ENCODE results near the gene FAM83G. TPM values are rescaled to one million over a fixed set of nuclear protein-coding genes. Genes with fewer than 3 reads are reported as not detected.
A peak's percentile ranks its signal among the peaks of the same experiment; 100 is the strongest.
"Not testable (repeated sequence)": the region's sequence is repeated elsewhere in the genome, so short reads cannot be mapped to it uniquely, and the experiment has no call there.

FAM83G gene
- total RNA-seq: 11.2 TPM

GRCh38 chr17:19004421-19005136 lies at the start of gene FAM83G:
FAM83G (minus strand) TSS chr17:19004764; CDS start chr17:19004041, 723 bp downstream.
- DNase-seq (ENCODE audit: low spot score in 2 of 2): peak; percentile 71 to 92
- Histone ChIP-seq H3K4me1 (peaks cover 5 to 7% of the 10 kb centered on the region in 2 donors), H3K4me3 (peak within 1 kb of the TSS; percentile 62 to 86), H3K27ac (peak within 1 kb of the TSS; percentile 81 to 85), H3K27me3 (no peaks in the 10 kb centered on the region), H3K36me3 (no peaks in the 10 kb centered on the region), H3K9me3 (no peaks in the 10 kb centered on the region)
- intact Hi-C loops (cut with DNase I): loop anchor here (5.0 kb wide), 2 partner anchors 42 to 147 kb away; partner anchors contain the start of gene PRPSAP2
- no peak for TF ChIP-seq CTCF (IDR thresholded peaks at IDR 0.05)

GRCh38 chr17:19048826-19049225 lies 44.3 kb upstream of the FAM83G start:
- H3K27me3 ChIP-seq; intact Hi-C loops (cut with DNase I); DNase-seq (ENCODE audit: low spot score in 2 of 2): not testable (repeated sequence)

GRCh38 chr17:19047510-19047909 lies 42.9 kb upstream of the FAM83G start:
- H3K9me3 ChIP-seq; DNase-seq (ENCODE audit: low spot score in 2 of 2); H3K4me1 ChIP-seq; intact Hi-C loops (cut with DNase I); H3K4me3 ChIP-seq; H3K27me3 ChIP-seq; H3K36me3 ChIP-seq; H3K27ac ChIP-seq: not testable (repeated sequence)

More at GRCh38 chr17:19048826-19049225, 44.3 kb upstream of the FAM83G start:
- H3K9me3 ChIP-seq, H3K36me3 ChIP-seq, H3K4me3 ChIP-seq, H3K27ac ChIP-seq, H3K4me1 ChIP-seq: not testable (repeated sequence)

GRCh38 chr17:19046782-19047375 lies 42.3 kb upstream of the FAM83G start, which contains the start of gene GRAP:
GRAP (minus strand) TSS chr17:19046957; CDS start chr17:19046926, 31 bp downstream.
- H3K36me3 ChIP-seq; H3K27me3 ChIP-seq; H3K4me1 ChIP-seq; H3K4me3 ChIP-seq; DNase-seq (ENCODE audit: low spot score in 2 of 2); intact Hi-C loops (cut with DNase I); H3K9me3 ChIP-seq; H3K27ac ChIP-seq: not testable (repeated sequence)

GRCh38 chr17:19044643-19045042 lies 40.1 kb upstream of the FAM83G start:
- H3K27ac ChIP-seq; intact Hi-C loops (cut with DNase I); H3K4me3 ChIP-seq; H3K27me3 ChIP-seq; H3K36me3 ChIP-seq; DNase-seq (ENCODE audit: low spot score in 2 of 2); H3K4me1 ChIP-seq; H3K9me3 ChIP-seq: not testable (repeated sequence)

GRCh38 chr17:19043032-19043431 lies 38.5 kb upstream of the FAM83G start:
- H3K9me3 ChIP-seq; H3K27ac ChIP-seq; intact Hi-C loops (cut with DNase I); DNase-seq (ENCODE audit: low spot score in 2 of 2); H3K4me3 ChIP-seq; H3K27me3 ChIP-seq; H3K36me3 ChIP-seq; H3K4me1 ChIP-seq: not testable (repeated sequence)

- H3K4me3 ChIP-seq; H3K27me3 ChIP-seq; H3K4me1 ChIP-seq; H3K9me3 ChIP-seq; DNase-seq (ENCODE audit: low spot score in 2 of 2); H3K27ac ChIP-seq; H3K36me3 ChIP-seq; intact Hi-C loops (cut with DNase I): not testable (repeated sequence)
Observed at GRCh38 chr17:19042369-19042768, 37.8 kb upstream of the FAM83G start.

GRCh38 chr17:19041871-19042270 lies 37.3 kb upstream of the FAM83G start:
- DNase-seq (ENCODE audit: low spot score in 2 of 2): peak in 1 of 2 donors; percentile 34
- H3K27me3 ChIP-seq; H3K4me1 ChIP-seq; intact Hi-C loops (cut with DNase I); H3K36me3 ChIP-seq; H3K9me3 ChIP-seq; H3K4me3 ChIP-seq; H3K27ac ChIP-seq: not testable (repeated sequence)

GRCh38 chr17:19040350-19040749 lies 35.8 kb upstream of the FAM83G start:
- H3K36me3 ChIP-seq; H3K27ac ChIP-seq; H3K27me3 ChIP-seq; intact Hi-C loops (cut with DNase I); DNase-seq (ENCODE audit: low spot score in 2 of 2); H3K4me1 ChIP-seq; H3K4me3 ChIP-seq; H3K9me3 ChIP-seq: not testable (repeated sequence)

- H3K4me1 ChIP-seq; intact Hi-C loops (cut with DNase I); H3K4me3 ChIP-seq: not testable (repeated sequence)
Observed at GRCh38 chr17:19038730-19039129, 34.2 kb upstream of the FAM83G start.

GRCh38 chr17:19038007-19038406 lies 33.4 kb upstream of the FAM83G start:
- H3K27me3 ChIP-seq; H3K4me3 ChIP-seq; H3K27ac ChIP-seq; H3K9me3 ChIP-seq; H3K36me3 ChIP-seq; DNase-seq (ENCODE audit: low spot score in 2 of 2); intact Hi-C loops (cut with DNase I); H3K4me1 ChIP-seq: not testable (repeated sequence)

More at GRCh38 chr17:19038730-19039129, 34.2 kb upstream of the FAM83G start:
- not testable (repeated sequence) for DNase-seq (ENCODE audit: low spot score in 2 of 2); H3K9me3 ChIP-seq; H3K27ac ChIP-seq; H3K36me3 ChIP-seq; H3K27me3 ChIP-seq

- DNase-seq (ENCODE audit: low spot score in 2 of 2); H3K27ac ChIP-seq; H3K4me1 ChIP-seq; H3K36me3 ChIP-seq; intact Hi-C loops (cut with DNase I); H3K9me3 ChIP-seq; H3K4me3 ChIP-seq; H3K27me3 ChIP-seq: not testable (repeated sequence)
Observed at GRCh38 chr17:19037547-19037946, 33.0 kb upstream of the FAM83G start.

- H3K36me3 ChIP-seq; H3K27ac ChIP-seq; H3K4me1 ChIP-seq; H3K27me3 ChIP-seq; DNase-seq (ENCODE audit: low spot score in 2 of 2); H3K9me3 ChIP-seq; H3K4me3 ChIP-seq; intact Hi-C loops (cut with DNase I): not testable (repeated sequence)
Observed at GRCh38 chr17:19036186-19036585, 31.6 kb upstream of the FAM83G start.

Measured in ascending aorta (tissue), 2 donors.